Stimulated activated CD4-positive, alpha-beta T cell treated with anti-CD3 and anti-CD28 coated beads, Interleukin-4, amount 100 ng/mL, for 48 hours (primary cell): ENCODE data around the gene ASPN.

Experiments
- DNase-seq, 2 donors: peaks; one replicate each; pipeline ENCODE4 v3.0.0-alpha.2; 2020; ENCODE audit warnings: low read depth in 2 of 2

The ASPN gene

GRCh38 chr9:92482329-92482728, at the start of gene ASPN:
TSS of gene ASPN (minus strand) at chr9:92482506.
- no peak for DNase-seq

GRCh38 chr9:92530893-92531292, 48.6 kb upstream of the ASPN start:
- no peak for DNase-seq

DNA sequence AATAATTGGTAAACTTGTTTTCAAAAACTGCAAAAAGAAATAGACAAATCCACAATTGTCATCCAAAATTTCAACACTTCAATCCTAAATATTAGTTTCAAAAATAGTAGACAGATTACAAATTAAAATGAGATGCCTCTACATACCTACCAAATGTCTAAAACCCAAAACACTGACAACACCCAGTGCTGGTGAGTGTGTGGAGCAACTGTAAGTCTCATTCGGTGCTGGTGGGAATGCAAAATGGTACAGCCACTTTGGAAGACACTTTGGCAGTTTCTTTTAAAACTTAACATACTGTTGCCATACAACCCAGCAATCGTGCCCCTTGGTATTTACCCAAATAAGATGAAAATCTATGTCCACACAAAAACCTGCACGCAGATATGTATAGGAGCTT, 46.8 kb upstream of the ASPN start:
- no peak for DNase-seq

DNA sequence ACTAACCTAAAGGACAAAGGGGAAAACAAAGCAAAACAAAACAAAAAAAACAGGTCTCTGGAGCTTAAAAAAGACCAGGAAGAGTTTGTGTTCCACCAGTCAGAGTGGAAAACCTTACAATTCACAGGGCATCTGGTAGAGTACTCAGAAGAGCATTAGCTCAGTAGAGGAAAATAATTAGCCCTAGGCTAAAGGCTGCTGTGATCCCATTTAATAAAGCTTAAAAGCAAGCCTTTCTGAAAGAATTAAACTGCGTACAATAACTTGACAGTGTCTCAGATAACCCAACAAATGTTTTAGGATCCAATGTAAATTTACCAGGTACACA, 46.2 kb upstream of the ASPN start:
- no peak for DNase-seq

- no peak for DNase-seq
These were observed 45.7 kb upstream of the ASPN start for GRCh38 chr9:92527832-92528521.

GRCh38 chr9:92527291-92527828, 45.1 kb upstream of the ASPN start:
- no peak for DNase-seq

DNA sequence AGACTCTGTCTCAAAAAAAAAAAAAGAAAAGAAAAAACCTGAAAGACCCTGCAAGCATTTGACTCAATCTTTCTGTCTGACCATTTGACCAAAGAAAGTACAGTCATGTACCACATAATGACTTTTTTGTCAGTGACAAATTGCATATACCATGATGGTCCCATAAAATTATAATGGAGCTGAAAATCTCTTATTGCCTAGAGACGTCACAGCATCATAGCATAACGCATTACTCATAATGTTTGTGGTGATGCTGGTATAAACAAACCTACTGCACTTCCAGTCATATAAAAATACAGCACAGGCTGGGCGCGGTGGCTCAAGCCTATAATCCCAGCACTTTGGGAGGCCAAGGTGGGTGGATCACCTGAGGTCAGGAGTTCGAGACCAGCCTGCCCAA, 43.0 kb upstream of the ASPN start:
- no peak for DNase-seq

- DNase-seq: no peak
These were observed 42.6 kb upstream of the ASPN start for GRCh38 chr9:92524881-92525280.

- no peak for DNase-seq
These were observed 41.0 kb upstream of the ASPN start for GRCh38 chr9:92522983-92523970.

- no peak for DNase-seq
These were observed 38.5 kb upstream of the ASPN start for GRCh38 chr9:92520837-92521236.

GRCh38 chr9:92518199-92518598, 35.9 kb upstream of the ASPN start:
- DNase-seq: no peak

GRCh38 chr9:92517046-92517445, 34.7 kb upstream of the ASPN start:
- DNase-seq: no peak

GRCh38 chr9:92516521-92516920, 34.2 kb upstream of the ASPN start:
- no peak for DNase-seq

- DNase-seq: no peak
These were observed 32.3 kb upstream of the ASPN start for GRCh38 chr9:92514635-92515034.

- no peak for DNase-seq
These were observed 31.0 kb upstream of the ASPN start for GRCh38 chr9:92513349-92513748.

GRCh38 chr9:92512622-92513021, 30.3 kb upstream of the ASPN start:
- DNase-seq: no peak

- no peak for DNase-seq
These were observed 28.4 kb upstream of the ASPN start for GRCh38 chr9:92510747-92511146.

- DNase-seq: no peak
These were observed 26.7 kb upstream of the ASPN start for GRCh38 chr9:92509050-92509449.

DNA sequence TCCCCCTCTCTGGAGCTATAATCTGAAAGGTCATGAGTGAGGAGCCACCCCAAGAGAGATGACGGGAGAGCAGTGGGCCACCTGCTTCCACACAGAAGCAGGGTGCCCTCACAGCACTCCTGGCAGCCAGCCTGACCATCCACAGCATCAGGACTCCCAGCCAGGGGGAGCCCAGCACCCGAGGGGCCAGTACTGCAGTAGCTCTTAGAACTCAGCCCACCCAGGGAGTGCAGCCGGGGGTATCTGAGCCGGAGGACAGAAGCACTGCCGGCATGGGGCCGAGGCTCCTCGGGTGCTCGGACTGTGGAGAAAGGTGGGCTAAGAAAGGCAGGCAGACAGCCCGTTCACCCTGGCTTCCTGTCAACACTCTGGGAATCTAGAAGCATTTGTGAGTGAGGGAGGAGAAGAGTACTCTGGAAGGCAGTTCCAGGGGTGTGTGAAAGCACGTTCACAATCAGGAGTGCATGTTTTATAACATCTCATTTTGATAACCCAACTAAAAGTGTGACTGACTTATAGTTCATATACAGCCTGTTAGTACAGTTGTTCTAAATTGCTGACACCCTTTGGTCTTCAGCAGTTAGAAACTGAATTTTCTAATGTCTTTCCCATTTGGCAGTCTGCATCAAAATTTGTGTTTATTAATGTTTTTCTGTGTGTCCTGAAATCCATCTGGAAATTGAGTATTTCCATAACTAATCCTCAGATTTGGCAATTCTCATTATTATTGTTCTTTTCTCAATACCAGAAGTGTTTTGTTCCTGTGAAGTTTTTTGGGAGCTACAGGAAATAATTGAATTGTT, 25.9 kb upstream of the ASPN start:
- no peak for DNase-seq

- DNase-seq: no peak
These were observed 25.2 kb upstream of the ASPN start for GRCh38 chr9:92507496-92507895.

GRCh38 chr9:92507005-92507404, 24.7 kb upstream of the ASPN start:
- no peak for DNase-seq
